ENCODE data around the gene COMMD6. TPM values are rescaled to one million over a fixed set of nuclear protein-coding genes. Genes with fewer than 3 reads are reported as not detected.

Gene COMMD6
- total RNA-seq, 2 experiments from 2014 or later = 211 to 217 TPM

DNA sequence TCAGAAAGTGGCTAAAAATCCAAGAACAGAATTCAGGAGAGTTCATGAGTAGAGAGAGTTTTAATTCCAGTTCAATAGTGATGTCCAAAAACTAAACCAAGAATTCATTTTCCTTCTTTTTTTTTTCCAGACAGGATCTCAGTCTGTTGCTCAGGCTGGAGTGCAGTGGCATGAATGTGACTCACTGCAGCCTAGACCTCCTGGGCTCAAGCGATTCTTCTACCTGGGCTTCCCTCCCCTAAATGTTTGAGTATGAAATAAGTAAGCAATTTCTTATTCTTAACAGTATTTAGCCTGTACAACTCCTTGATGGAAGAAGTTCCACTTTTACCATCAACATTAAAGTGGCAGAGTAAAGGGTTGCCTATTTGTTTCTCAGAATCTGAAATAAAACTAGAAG, 3.8 kb downstream of the COMMD6 start:
- POLR2A ChIA-PET = no interaction called here
- peak overlapping the region; percentile 16 for H3K4me3 Mint-ChIP-seq

DNA sequence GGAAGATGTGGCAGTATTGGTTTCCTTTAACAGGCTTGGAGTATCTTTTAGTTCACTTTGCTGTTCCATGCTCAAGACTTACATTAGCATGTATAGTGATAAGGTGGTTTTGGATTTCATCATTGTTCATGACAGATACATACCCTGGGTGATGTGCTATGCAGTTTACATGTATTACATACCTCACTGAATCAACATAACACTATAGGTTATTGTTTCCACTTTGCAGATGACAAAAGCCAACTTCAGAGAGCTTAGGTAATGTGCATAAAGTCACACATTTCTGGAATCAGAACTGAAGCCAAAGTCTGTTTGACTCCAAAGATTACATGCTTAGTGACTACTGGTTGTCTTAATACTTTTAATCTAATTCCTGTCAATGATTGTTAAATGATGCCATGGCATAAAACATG, 7.1 kb downstream of the COMMD6 start:
- ATAC-seq (ENCODE audit: poor library complexity) (no peak), DNase-seq (no peak)
- peaks cover 43% of the 10 kb centered on the region for H3K36me3 ChIP-seq (ENCODE audit: insufficient read depth, low read length)
- no peaks in the 10 kb centered on the region for H3K9me3 ChIP-seq (ENCODE audit: control insufficient read depth in 1 of 2, insufficient read depth in 1 of 2, low read length in 2 of 2)
- H3K4me3 Mint-ChIP-seq = peak overlapping the region; percentile 9
- intact Hi-C loops (cut with DNase I, micrococcal nuclease) = no loop called here
- ChIA-PET CTCF (no interaction called here), POLR2A (interaction anchor here (1.2 kb wide), 1 partner anchor 103 kb away, joined by 3 read pairs; no protein-coding TSS in a partner anchor)
- no peak overlapping the region for H3K27ac ChIP-seq (ENCODE audit: low read depth in 1 of 2, low read length in 2 of 2)
- H3K27me3 Mint-ChIP-seq = no peaks in the 10 kb centered on the region
- no peak overlapping the region for H3K4me3 ChIP-seq (ENCODE audit: low read length)
- H3K4me1 Mint-ChIP-seq (ENCODE audit: low read depth) = peaks cover 67% of the 10 kb centered on the region
- peaks cover 8% of the 10 kb centered on the region for H3K4me1 ChIP-seq (ENCODE audit: insufficient read depth, low read length)
- no peaks in the 10 kb centered on the region for H3K27me3 ChIP-seq (ENCODE audit: control insufficient read depth in 1 of 2, insufficient read depth in 2 of 2, low read length in 2 of 2)
- no peaks in the 10 kb centered on the region for H3K9me3 Mint-ChIP-seq
- H3K36me3 Mint-ChIP-seq (ENCODE audit: low read depth) = peaks cover 87% of the 10 kb centered on the region
- TF ChIP-seq, protein P1, sequence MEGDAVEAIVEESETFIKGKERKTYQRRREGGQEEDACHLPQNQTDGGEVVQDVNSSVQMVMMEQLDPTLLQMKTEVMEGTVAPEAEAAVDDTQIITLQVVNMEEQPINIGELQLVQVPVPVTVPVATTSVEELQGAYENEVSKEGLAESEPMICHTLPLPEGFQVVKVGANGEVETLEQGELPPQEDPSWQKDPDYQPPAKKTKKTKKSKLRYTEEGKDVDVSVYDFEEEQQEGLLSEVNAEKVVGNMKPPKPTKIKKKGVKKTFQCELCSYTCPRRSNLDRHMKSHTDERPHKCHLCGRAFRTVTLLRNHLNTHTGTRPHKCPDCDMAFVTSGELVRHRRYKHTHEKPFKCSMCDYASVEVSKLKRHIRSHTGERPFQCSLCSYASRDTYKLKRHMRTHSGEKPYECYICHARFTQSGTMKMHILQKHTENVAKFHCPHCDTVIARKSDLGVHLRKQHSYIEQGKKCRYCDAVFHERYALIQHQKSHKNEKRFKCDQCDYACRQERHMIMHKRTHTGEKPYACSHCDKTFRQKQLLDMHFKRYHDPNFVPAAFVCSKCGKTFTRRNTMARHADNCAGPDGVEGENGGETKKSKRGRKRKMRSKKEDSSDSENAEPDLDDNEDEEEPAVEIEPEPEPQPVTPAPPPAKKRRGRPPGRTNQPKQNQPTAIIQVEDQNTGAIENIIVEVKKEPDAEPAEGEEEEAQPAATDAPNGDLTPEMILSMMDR (IDR thresholded peaks at IDR 0.05) = no peak
- peak overlapping the region; percentile 65 for H3K27ac Mint-ChIP-seq

More for the DNA sequence above, 3.8 kb downstream of the COMMD6 start:
- ATAC-seq (ENCODE audit: poor library complexity) (no peak), DNase-seq (no peak)
- intact Hi-C loops (cut with DNase I, micrococcal nuclease) = loop anchor here (1.0 kb wide), 2 partner anchors 8 to 10 kb away; no protein-coding TSS in a partner anchor
- no peak overlapping the region for H3K27ac Mint-ChIP-seq
- H3K4me1 Mint-ChIP-seq (ENCODE audit: low read depth) = peaks cover 90% of the 10 kb centered on the region
- peaks cover 67% of the 10 kb centered on the region for H3K36me3 Mint-ChIP-seq (ENCODE audit: low read depth)
- H3K27me3 ChIP-seq (ENCODE audit: control insufficient read depth in 1 of 2, insufficient read depth in 2 of 2, low read length in 2 of 2) = no peaks in the 10 kb centered on the region
- H3K9me3 ChIP-seq (ENCODE audit: control insufficient read depth in 1 of 2, insufficient read depth in 1 of 2, low read length in 2 of 2) = no peaks in the 10 kb centered on the region
- peaks cover 27% of the 10 kb centered on the region for H3K4me1 ChIP-seq (ENCODE audit: insufficient read depth, low read length)
- CTCF ChIA-PET = no interaction called here
- H3K27me3 Mint-ChIP-seq = no peaks in the 10 kb centered on the region
- peaks cover 21% of the 10 kb centered on the region for H3K36me3 ChIP-seq (ENCODE audit: insufficient read depth, low read length)
- TF ChIP-seq, protein P1 (IDR thresholded peaks at IDR 0.05) = no peak
- H3K9me3 Mint-ChIP-seq = no peaks in the 10 kb centered on the region
- no peak overlapping the region for H3K27ac ChIP-seq (ENCODE audit: low read depth in 1 of 2, low read length in 2 of 2)
- no peak overlapping the region for H3K4me3 ChIP-seq (ENCODE audit: low read length)

DNA sequence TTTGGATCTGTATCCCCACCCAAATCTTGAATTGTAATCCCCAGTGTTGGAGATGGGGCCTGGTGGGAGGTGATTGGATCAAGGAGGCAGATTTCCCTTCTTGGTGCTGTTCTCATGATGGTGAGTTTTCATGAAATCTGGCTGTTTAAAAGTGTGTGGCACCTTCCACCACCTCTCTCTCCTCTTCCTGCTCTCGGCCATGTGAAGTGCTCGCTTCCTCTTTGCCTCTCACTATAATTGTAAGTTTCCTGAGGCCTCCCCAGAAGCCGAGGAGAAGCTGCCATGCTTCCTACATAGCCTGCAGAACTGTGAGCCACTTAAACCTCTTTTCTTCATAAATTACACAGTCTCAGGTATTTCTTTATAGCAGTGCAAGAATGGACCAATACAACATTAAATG, 15.7 kb downstream of the COMMD6 start:
- Histone ChIP-seq H3K4me1 (ENCODE audit: insufficient read depth, low read length) (no peaks in the 10 kb centered on the region), H3K4me3 (ENCODE audit: low read length) (no peak overlapping the region), H3K27me3 (ENCODE audit: control insufficient read depth in 1 of 2, insufficient read depth in 2 of 2, low read length in 2 of 2) (no peaks in the 10 kb centered on the region), H3K36me3 (ENCODE audit: insufficient read depth, low read length) (peaks cover 8% of the 10 kb centered on the region), H3K9me3 (ENCODE audit: control insufficient read depth in 1 of 2, insufficient read depth in 1 of 2, low read length in 2 of 2) (peaks cover 0 to 8% of the 10 kb centered on the region in 2 experiments), H3K27ac (ENCODE audit: low read depth in 1 of 2, low read length in 2 of 2) (no peak overlapping the region)
- ChIA-PET CTCF (no interaction called here), POLR2A (no interaction called here)
- Mint-ChIP-seq H3K36me3 (ENCODE audit: low read depth) (peaks cover 23% of the 10 kb centered on the region), H3K4me1 (ENCODE audit: low read depth) (no peaks in the 10 kb centered on the region), H3K4me3 (no peak overlapping the region), H3K27me3 (no peaks in the 10 kb centered on the region), H3K27ac (no peak overlapping the region), H3K9me3 (peaks cover 3% of the 10 kb centered on the region)
- ATAC-seq (ENCODE audit: poor library complexity) = no peak
- TF ChIP-seq, protein P1 (IDR thresholded peaks at IDR 0.05) = no peak
- DNase-seq = no peak
- intact Hi-C loops (cut with DNase I, micrococcal nuclease) = no loop called here

All from CD4-positive, alpha-beta T cell (primary cell).